ENCODE data around the gene PRTG. TPM values are rescaled to one million over a fixed set of nuclear protein-coding genes. Genes with fewer than 3 reads are reported as not detected.

PRTG gene
- total and polyA plus RNA-seq, 2 of the 13 experiments (the other 11 are each of a cell fraction or from before 2014, with no cell fraction given), result 13.2 to 22.3 TPM

GRCh38 chr15:55658886-55659285, 84.1 kb downstream of the PRTG start (continued):
- TF ChIP-seq ZNF367 (CRISPR knock-in tag; IDR thresholded peaks at IDR 0.05; ENCODE audit: borderline replicate concordance), result no peak
- TF ChIP-seq FOXA3 (CRISPR knock-in tag; IDR thresholded peaks at IDR 0.05), result no peak
- TF ChIP-seq ZNF605 (CRISPR knock-in tag; IDR thresholded peaks at IDR 0.05), result no peak
- TF ChIP-seq SMAD3 (CRISPR knock-in tag; IDR thresholded peaks at IDR 0.05), result no peak
- no peak for TF ChIP-seq CBX1 (IDR thresholded peaks at IDR 0.05; ENCODE audit: low read depth)

DNA sequence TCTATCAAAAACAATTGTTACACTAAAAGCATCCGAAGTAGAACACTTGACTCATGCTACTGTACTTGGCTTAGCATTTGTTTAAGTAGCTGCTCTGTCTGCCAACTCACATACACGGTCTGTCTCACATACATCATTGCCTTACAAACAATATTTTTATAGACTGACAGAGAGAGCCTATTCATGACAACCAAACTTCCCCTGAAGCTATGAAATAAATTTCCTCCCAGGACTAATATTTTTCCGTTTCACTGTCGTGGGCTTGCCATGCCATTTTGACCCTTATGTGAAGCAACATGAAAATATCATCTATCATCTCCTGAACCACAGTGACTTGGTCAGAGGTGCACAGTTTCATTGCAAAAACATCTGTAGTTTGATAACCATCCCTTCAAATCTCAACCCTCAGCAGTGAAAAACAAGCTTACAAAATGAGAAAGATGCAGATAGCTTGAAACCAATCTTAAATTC, 88.4 kb downstream of the PRTG start:
- FAIRE-seq (no peak), ATAC-seq (no peak), DNase-seq (ENCODE audit: low spot score) (no peak)
- ChIA-PET POLR2A (no interaction called here), CTCF (ENCODE audit: low intra/inter-chr PET ratio, low total read pairs) (no interaction called here)
- no peak overlapping the region for H3K9ac ChIP-seq (ENCODE audit: insufficient read depth, low read depth, low read length)
- no peaks in the 10 kb centered on the region for H3K36me3 ChIP-seq (replicated peaks in 1 of 2; ENCODE audit: control insufficient read depth in 1 of 2, insufficient read depth in 2 of 2, low read length in 2 of 2)
- no TSS peak for BruUV-seq (replicated peaks)
- no peaks in the 10 kb centered on the region for H3K9me3 ChIP-seq (ENCODE audit: low read length)
- in situ Hi-C loops (cut with HindIII; ENCODE audit: extremely low pct_ligation_motif_present, low pct_unique_long_range_greater_than_20kb) (loop anchor here (5.0 kb wide), 1 partner anchor 148 kb away; no protein-coding TSS in a partner anchor), intact Hi-C loops (cut with micrococcal nuclease; ENCODE audit: unreplicated experiment) (no loop called here)
- H3K4me2 ChIP-seq (ENCODE audit: low read depth, low read length), result no peak overlapping the region
- no peaks in the 10 kb centered on the region for H3K27me3 ChIP-seq (ENCODE audit: control insufficient read depth in 1 of 2, insufficient read depth in 2 of 2, low read length in 2 of 2)
- WGBS (ENCODE audit: low lambda C conversion rate), result 96% methylated on average over 4 of the region's 4 CpGs
- H3K4me3 ChIP-seq (replicated peaks in 1 of 3; ENCODE audit: insufficient read depth in 1 of 3, low read depth in 2 of 3, low read length in 3 of 3), result no peak overlapping the region
- H3K4me1 ChIP-seq (ENCODE audit: insufficient read depth, low read length), result no peaks in the 10 kb centered on the region
- no peak overlapping the region for H2AFZ ChIP-seq (ENCODE audit: low read length)
- H3K79me2 ChIP-seq (ENCODE audit: insufficient read depth, low read length), result no peaks in the 10 kb centered on the region
- no peaks in the 10 kb centered on the region for H4K20me1 ChIP-seq (ENCODE audit: insufficient read depth, low read length)
- H3K27ac ChIP-seq (ENCODE audit: extremely low read length, insufficient read depth, low read length), result no peak overlapping the region
- TF ChIP-seq ZNF34 (CRISPR knock-in tag; IDR thresholded peaks at IDR 0.05; ENCODE audit: borderline replicate concordance), result no peak
- no peak for TF ChIP-seq HOXA3 (CRISPR knock-in tag; IDR thresholded peaks at IDR 0.05)
- TF ChIP-seq, protein P1, sequence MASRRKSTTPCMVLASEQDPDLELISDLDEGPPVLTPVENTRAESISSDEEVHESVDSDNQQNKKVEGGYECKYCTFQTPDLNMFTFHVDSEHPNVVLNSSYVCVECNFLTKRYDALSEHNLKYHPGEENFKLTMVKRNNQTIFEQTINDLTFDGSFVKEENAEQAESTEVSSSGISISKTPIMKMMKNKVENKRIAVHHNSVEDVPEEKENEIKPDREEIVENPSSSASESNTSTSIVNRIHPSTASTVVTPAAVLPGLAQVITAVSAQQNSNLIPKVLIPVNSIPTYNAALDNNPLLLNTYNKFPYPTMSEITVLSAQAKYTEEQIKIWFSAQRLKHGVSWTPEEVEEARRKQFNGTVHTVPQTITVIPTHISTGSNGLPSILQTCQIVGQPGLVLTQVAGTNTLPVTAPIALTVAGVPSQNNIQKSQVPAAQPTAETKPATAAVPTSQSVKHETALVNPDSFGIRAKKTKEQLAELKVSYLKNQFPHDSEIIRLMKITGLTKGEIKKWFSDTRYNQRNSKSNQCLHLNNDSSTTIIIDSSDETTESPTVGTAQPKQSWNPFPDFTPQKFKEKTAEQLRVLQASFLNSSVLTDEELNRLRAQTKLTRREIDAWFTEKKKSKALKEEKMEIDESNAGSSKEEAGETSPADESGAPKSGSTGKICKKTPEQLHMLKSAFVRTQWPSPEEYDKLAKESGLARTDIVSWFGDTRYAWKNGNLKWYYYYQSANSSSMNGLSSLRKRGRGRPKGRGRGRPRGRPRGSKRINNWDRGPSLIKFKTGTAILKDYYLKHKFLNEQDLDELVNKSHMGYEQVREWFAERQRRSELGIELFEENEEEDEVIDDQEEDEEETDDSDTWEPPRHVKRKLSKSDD (CRISPR knock-in tag; IDR thresholded peaks at IDR 0.05; ENCODE audit: low read depth), result no peak
- TF ChIP-seq, protein P2, sequence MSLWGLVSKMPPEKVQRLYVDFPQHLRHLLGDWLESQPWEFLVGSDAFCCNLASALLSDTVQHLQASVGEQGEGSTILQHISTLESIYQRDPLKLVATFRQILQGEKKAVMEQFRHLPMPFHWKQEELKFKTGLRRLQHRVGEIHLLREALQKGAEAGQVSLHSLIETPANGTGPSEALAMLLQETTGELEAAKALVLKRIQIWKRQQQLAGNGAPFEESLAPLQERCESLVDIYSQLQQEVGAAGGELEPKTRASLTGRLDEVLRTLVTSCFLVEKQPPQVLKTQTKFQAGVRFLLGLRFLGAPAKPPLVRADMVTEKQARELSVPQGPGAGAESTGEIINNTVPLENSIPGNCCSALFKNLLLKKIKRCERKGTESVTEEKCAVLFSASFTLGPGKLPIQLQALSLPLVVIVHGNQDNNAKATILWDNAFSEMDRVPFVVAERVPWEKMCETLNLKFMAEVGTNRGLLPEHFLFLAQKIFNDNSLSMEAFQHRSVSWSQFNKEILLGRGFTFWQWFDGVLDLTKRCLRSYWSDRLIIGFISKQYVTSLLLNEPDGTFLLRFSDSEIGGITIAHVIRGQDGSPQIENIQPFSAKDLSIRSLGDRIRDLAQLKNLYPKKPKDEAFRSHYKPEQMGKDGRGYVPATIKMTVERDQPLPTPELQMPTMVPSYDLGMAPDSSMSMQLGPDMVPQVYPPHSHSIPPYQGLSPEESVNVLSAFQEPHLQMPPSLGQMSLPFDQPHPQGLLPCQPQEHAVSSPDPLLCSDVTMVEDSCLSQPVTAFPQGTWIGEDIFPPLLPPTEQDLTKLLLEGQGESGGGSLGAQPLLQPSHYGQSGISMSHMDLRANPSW (CRISPR knock-in tag; IDR thresholded peaks at IDR 0.05; ENCODE audit: borderline replicate concordance), result no peak
- TF ChIP-seq RFX5 (IDR thresholded peaks at IDR 0.05; ENCODE audit: low read depth, low read length), result no peak
- TF ChIP-seq, protein P3, sequence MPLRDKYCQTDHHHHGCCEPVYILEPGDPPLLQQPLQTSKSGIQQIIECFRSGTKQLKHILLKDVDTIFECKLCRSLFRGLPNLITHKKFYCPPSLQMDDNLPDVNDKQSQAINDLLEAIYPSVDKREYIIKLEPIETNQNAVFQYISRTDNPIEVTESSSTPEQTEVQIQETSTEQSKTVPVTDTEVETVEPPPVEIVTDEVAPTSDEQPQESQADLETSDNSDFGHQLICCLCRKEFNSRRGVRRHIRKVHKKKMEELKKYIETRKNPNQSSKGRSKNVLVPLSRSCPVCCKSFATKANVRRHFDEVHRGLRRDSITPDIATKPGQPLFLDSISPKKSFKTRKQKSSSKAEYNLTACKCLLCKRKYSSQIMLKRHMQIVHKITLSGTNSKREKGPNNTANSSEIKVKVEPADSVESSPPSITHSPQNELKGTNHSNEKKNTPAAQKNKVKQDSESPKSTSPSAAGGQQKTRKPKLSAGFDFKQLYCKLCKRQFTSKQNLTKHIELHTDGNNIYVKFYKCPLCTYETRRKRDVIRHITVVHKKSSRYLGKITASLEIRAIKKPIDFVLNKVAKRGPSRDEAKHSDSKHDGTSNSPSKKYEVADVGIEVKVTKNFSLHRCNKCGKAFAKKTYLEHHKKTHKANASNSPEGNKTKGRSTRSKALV (CRISPR knock-in tag; IDR thresholded peaks at IDR 0.05), result no peak
- no peak for TF ChIP-seq FOXJ3 (CRISPR knock-in tag; IDR thresholded peaks at IDR 0.05; ENCODE audit: borderline replicate concordance)
- no peak for TF ChIP-seq RBFOX2 (IDR thresholded peaks at IDR 0.05; ENCODE audit: low read depth, low read length)
- no peak for TF ChIP-seq E2F2 (CRISPR knock-in tag; IDR thresholded peaks at IDR 0.05; ENCODE audit: borderline replicate concordance)

Data from HepG2 (cell line).